Astrocyte of the spinal cord (primary cell): Measurements from ENCODE around the gene MEAF6.
"Not testable (repeated sequence)": the region's sequence is repeated elsewhere in the genome, so short reads cannot be mapped to it uniquely, and the experiment has no call there.

ENCODE experiments used
- DNase-seq: peaks from one replicate; pipeline ENCODE4 v3.0.0; 2011; ENCODE audit warnings: low read depth, low spot score
- H3K4me3 ChIP-seq: 2 replicates; pipeline ENCODE4 v1.5.1; 2011; ENCODE audit warnings: low read depth, mild to moderate bottlenecking, low read length, moderate library complexity
- in situ Hi-C: cut with HindIII; loops from 2 replicates; pipeline ENCODE4 v1.10.0; 2017; ENCODE audit warnings: low sequenced_read_pairs
- TF ChIP-seq, protein P1 (sequence below): IDR thresholded peaks from 2 replicates; pipeline ENCODE4 v1.5.1; 2012; ENCODE audit warnings: low read depth, mild to moderate bottlenecking, low read length, inconsistent platforms

The MEAF6 gene

DNA sequence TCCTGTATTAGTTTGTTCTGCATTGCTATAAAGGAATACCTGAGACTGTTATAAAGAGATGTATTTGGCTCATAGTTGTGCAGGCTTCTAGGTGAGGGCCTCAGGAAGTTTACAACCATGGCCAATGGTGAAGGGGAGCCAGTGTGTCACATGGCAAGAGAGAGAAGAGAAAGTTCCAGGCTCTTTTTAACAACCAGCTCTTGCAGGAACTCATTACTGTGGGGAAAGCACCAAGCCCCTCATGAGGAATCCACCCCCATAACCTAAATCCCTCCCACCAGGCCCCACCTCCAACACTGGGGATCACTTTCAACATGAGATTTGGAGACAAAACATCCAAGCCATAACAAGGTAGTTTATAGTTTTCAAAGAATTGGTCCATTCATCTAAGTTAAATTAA is 5.0 kb upstream of the MEAF6 start:
- TF ChIP-seq, protein P1, sequence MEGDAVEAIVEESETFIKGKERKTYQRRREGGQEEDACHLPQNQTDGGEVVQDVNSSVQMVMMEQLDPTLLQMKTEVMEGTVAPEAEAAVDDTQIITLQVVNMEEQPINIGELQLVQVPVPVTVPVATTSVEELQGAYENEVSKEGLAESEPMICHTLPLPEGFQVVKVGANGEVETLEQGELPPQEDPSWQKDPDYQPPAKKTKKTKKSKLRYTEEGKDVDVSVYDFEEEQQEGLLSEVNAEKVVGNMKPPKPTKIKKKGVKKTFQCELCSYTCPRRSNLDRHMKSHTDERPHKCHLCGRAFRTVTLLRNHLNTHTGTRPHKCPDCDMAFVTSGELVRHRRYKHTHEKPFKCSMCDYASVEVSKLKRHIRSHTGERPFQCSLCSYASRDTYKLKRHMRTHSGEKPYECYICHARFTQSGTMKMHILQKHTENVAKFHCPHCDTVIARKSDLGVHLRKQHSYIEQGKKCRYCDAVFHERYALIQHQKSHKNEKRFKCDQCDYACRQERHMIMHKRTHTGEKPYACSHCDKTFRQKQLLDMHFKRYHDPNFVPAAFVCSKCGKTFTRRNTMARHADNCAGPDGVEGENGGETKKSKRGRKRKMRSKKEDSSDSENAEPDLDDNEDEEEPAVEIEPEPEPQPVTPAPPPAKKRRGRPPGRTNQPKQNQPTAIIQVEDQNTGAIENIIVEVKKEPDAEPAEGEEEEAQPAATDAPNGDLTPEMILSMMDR = no peak
- H3K4me3 ChIP-seq = no peak overlapping the region
- in situ Hi-C loops = no loop called here
- DNase-seq = no peak

DNA sequence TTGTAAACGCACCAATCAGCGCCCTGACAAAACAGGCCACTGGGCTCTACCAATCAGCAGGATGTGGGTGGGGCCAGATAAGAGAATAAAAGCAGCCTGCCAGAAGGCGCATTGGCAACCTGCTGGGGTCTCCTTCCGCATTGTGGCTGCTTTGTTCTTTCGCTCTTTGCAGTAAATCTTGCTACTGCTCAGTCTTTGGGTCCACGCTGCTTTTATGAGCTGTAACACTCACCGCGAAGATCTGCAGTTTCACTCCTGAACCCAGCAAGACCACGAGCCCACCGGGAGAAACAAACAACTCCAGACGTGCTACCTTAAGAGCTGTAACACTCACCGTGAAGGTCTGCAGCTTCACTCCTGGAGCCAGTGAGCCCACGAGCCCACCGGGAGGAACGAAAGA is 4.4 kb upstream of the MEAF6 start:
- DNase-seq, H3K4me3 ChIP-seq, in situ Hi-C loops: not testable (repeated sequence)

DNA sequence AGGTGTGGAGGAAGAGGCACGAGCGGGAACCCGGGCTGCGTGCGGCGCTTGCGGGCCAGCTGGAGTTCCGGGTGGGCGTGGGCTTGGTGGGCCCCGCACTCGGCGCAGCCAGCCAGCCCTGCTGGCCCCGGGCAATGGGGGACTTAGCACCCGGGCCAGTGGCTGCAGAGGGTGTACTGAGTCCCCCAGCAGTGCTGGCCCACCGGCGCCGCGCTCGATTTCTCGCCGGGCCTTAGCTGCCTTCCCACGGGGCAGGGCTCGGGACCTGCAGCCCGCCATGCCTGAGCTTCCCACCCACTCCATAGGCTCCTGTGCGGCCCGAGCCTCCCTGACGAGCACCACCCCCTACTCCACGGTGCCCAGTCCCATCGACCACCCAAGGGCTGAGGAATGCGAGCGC is 3.7 kb upstream of the MEAF6 start:
- in situ Hi-C loops, DNase-seq, H3K4me3 ChIP-seq: not testable (repeated sequence)

DNA sequence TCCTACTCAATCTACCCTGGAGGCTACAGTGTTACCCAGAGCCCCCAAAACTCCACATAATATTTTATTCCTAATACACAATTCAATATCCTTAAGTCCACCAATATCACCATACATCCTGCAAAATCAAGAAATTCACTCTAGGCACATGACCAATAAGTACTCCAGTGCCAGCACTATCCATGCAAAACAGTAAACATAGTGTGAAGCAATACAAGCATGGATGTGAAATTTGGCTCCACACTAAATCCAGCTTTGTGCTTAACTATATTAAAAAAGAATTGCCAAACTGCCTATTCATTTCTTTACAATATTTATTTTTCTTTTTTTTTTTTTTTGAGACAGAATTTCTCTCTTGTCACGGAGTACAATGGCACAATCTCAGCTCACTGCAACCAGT is 3.0 kb upstream of the MEAF6 start:
- DNase-seq = no peak
- TF ChIP-seq, protein P1 = no peak
- in situ Hi-C loops = no loop called here
- H3K4me3 ChIP-seq = no peak overlapping the region

DNA sequence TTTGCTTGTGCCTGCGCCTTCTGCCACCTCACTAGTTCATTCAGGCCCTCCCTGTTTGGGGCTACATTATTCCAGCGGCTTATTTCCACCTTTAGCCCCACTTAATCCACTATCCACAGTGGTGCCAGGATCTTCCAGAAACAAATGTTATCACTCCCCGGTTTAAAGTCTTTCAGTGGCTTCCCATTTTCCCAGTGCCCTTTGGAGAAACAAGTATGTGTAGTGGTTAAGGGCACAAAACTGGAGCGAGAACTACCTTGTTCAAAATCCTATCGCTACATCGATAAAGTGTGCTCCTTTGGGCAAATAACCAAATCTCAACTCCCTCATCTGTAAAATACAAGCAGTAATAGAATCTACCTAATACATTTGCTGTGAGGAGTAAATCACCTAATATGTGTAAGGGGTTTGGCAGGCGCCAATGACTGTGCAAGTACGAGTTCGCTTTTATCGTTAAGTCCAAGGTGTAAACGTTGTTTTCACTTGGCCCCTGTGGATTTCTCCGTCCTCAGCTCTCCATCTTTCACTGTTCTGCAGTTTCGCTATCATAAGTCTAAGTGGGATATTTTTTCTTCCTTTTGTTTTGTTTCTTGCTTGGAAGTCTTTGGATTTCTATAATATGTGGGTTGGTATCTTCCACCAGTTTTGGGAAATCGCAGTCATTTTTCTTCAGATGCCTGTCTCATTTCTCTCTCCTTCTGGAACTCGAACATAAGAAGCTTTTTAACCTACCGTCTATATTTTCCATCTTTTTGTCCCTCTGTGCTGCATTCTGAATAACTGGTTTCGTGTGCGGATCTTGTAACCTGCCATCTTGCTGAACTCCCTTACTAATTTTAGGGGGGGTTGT is 844 bp upstream of the MEAF6 start:
- TF ChIP-seq, protein P1 = no peak
- H3K4me3 ChIP-seq = peak overlapping the region; percentile 69
- in situ Hi-C loops = no loop called here
- DNase-seq = no peak

DNA sequence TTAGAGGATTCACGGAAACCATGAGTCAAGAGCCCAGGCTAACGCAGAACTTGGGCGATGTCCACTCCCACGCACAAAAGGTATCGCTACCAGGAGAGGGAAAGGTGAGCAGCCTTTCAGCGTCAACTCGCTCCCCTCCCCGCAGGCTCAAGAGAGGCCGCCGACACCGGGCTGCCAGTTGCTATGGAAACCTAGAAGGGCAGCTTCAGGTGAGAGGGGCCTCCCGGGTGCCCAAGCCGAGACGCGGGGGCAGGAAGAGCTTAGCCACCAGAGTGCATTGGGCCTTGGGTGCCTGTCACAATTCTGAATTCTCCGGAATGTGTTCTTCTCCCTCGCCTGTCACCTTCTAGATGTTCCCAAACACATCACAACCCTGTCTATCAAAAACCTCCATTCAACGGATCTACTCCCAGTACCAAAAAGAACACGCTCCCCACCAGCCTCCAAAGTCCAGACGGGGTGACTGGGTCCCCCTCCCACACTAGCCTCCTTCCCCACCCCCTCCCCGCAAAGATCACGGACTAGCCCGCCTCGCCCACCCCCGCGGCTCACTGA is 694 bp downstream of the MEAF6 start:
- in situ Hi-C loops = no loop called here
- no peak for DNase-seq
- peak overlapping the region; percentile 69 for H3K4me3 ChIP-seq

DNA sequence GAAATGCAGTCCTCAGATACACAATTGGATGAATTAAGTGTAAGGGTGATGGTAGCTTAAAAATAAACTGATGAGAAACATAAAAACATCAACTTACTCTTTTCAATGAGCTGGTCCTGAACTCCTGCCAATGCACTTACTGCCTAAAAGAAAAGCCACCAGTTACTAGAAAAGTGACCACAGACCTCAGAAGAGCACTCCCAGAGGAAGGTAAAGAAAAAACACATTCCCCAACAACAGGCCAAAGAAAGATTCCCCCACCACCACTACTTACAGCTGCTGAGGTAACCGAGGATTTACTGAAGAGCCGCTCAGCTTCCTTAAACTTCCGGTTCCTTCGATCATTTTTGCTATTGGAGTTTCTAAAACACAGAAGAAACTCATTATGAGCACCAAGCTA is 5.4 kb downstream of the MEAF6 start:
- peak; percentile 58 for DNase-seq
- H3K4me3 ChIP-seq = no peak overlapping the region
- TF ChIP-seq, protein P1 = peak; percentile 40
- in situ Hi-C loops = no loop called here

More for the DNA sequence above, 694 bp downstream of the MEAF6 start:
- TF ChIP-seq, protein P1 = no peak
